Naive thymus-derived CD8-positive, alpha-beta T cell (primary cell): ENCODE measurements around the gene MED16. TPM values are rescaled to one million over a fixed set of nuclear protein-coding genes. Genes with fewer than 3 reads are reported as not detected.
A peak's percentile ranks its signal among the peaks of the same experiment; 100 is the strongest.
"Not testable (repeated sequence)": the region's sequence is repeated elsewhere in the genome, so short reads cannot be mapped to it uniquely, and the experiment has no call there.

ENCODE experiments used
- ATAC-seq, 2 donors: fragments of 150-1000 bp; cut with Tn5 transposase in 1 of 2; sonication (Bioruptor Pico), chemical (Tn5 transposase) in 1 of 2; 1 replicate in 1 of 2; 2 replicates in 1 of 2; pipeline ENCODE4 v1.10.0; 2021; ENCODE audit warnings: mild to moderate bottlenecking in 2 of 2, moderate library complexity in 2 of 2
- POLR2A ChIA-PET: fragments of 350-600 bp; sonication (Branson Sonifier 250); formaldehyde crosslinking; loops from one replicate; lab custom pipeline; 2021; ENCODE audit warnings: antibody characterized with exemption; lab: Charles Lee
- DNase-seq, 10 donors: peaks; one replicate each; pipeline versions ENCODE4 v3.0.0 to v3.0.0-alpha.2; 2020 to 2022
- H3K27ac Mint-ChIP-seq, 10 donors: one replicate each; pipeline ENCODE4 v1.8.0; 2020 to 2022; ENCODE audit warnings: mild to moderate bottlenecking in 10 of 10, mixed read lengths in 10 of 10, moderate library complexity in 4 of 10, inconsistent platforms in 1 of 10
- H3K27me3 Mint-ChIP-seq, 5 donors: one replicate each; pipeline ENCODE4 v1.8.0; 2021 to 2022; ENCODE audit warnings: mixed read lengths in 5 of 5
- H3K36me3 Mint-ChIP-seq, 3 donors: one replicate each; pipeline ENCODE4 v1.8.0; 2020 to 2022; ENCODE audit warnings: mixed read lengths in 3 of 3, mild to moderate bottlenecking in 2 of 3, inconsistent platforms in 1 of 3
- H3K4me1 Mint-ChIP-seq, 4 donors: one replicate each; pipeline ENCODE4 v1.8.0; 2021 to 2022; ENCODE audit warnings: mixed read lengths in 4 of 4
- H3K4me3 Mint-ChIP-seq, 10 donors: one replicate each; pipeline ENCODE4 v1.8.0; 2020 to 2022; ENCODE audit warnings: mild to moderate bottlenecking in 10 of 10, mixed read lengths in 10 of 10, moderate library complexity in 6 of 10, inconsistent platforms in 1 of 10
- H3K9me3 Mint-ChIP-seq, 9 donors: one replicate each; pipeline ENCODE4 v1.8.0; 2020 to 2022; ENCODE audit warnings: mixed read lengths in 9 of 9, mild to moderate bottlenecking in 3 of 9, inconsistent platforms in 1 of 9, moderate library complexity in 1 of 9
- polyA plus RNA-seq, 3 donors: library from polyadenylated mRNA; unstranded; fragments of 300-500 nt; fragmentation: Illumina TruSeq; gene quantifications; one replicate each; pipeline ENCODE4 v1.2.3, GENCODE V29; 2021
- total RNA-seq, 8 experiments: library from RNA in 2 of 8; stranded (reverse) in 2 of 8; gene quantifications; one replicate each; pipeline ENCODE4 v1.2.3 and lab custom pipeline; 2021 to 2026

The MED16 gene
- total and polyA plus RNA-seq, 5 experiments from 2014 or later, result 54.3 to 117 (median 68.8) TPM

DNA sequence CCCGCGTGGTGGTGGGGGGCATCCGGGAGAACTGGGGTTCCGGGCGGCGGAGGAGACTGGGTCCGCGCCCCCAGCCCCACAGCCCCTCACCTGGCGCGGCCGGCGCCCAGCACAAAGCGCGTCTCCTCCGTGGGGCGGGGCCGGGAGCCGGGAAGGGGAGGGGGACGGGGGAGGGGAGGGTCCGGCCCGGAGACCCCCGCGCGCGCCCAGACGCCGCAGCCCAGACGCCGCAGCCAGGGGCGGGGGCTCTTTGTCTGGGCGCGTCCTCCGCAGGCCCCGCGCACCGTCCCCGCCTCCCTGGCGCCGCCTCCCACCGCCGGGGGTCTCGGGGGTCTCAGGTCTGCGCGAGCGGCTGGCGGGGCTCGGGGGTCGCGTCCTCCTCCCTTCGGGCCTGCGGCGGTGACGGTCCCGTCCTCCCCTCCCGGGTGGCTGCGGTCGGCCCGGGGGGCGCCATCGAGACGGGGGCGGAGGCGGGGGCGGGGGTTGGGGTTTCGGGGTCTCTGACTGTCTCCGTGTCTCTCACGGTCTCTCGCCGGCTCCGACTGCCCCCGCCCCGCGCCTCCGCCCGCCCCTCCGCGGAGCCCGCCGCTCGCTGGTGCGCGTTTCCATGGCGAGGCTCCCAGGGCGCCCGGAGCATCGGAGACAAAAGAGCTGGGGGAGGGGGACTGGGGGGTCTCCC, 71.0 kb downstream of the MED16 start, which contains the start of gene PLPPR3:
PLPPR3 (minus strand) TSS at position 131 of the 679 bp plus-strand sequence. CDS start 396 bp downstream, outside the sequence.
- Mint-ChIP-seq H3K36me3 (no peaks in the 10 kb centered on the region), H3K4me1 (peaks cover 0 to 5% (median under 1%) of the 10 kb centered on the region in 4 donors), H3K27ac (peak within 1 kb of the TSS in 1 of 10 donors; percentile 40), H3K4me3 (peak within 1 kb of the TSS in 8 of 10 donors; percentile 15 to 74 (median 50)), H3K27me3 (peaks cover 3 to 21% (median 8%) of the 10 kb centered on the region in 5 donors), H3K9me3 (no peaks in the 10 kb centered on the region)
- POLR2A ChIA-PET, result interaction anchor here (0.5 to 0.6 kb wide), 2 partner anchors 30 to 129 kb away, joined by 3 to 5 read pairs; no protein-coding TSS in a partner anchor
- ATAC-seq (peak; percentile 42 to 44), DNase-seq (no peak)

GRCh38 chr19:821231-821824, 71.7 kb downstream of the MED16 start:
- Mint-ChIP-seq H3K36me3 (peaks cover 0 to 3% (median 0%) of the 10 kb centered on the region in 3 donors), H3K27me3 (peaks cover 3 to 21% (median 8%) of the 10 kb centered on the region in 5 donors), H3K4me1 (peaks cover 0 to 5% (median 3%) of the 10 kb centered on the region in 4 donors), H3K27ac (no peak overlapping the region), H3K9me3 (no peaks in the 10 kb centered on the region), H3K4me3 (peak overlapping the region in 4 of 10 donors; percentile 56 to 74 (median 68))
- ATAC-seq, result peak; percentile 8 to 17
- POLR2A ChIA-PET, result interaction anchor here (0.5 to 1.1 kb wide), 3 partner anchors 19 to 315 kb away, joined by 3 to 5 read pairs (median 3); no protein-coding TSS in a partner anchor
- DNase-seq, result no peak

DNA sequence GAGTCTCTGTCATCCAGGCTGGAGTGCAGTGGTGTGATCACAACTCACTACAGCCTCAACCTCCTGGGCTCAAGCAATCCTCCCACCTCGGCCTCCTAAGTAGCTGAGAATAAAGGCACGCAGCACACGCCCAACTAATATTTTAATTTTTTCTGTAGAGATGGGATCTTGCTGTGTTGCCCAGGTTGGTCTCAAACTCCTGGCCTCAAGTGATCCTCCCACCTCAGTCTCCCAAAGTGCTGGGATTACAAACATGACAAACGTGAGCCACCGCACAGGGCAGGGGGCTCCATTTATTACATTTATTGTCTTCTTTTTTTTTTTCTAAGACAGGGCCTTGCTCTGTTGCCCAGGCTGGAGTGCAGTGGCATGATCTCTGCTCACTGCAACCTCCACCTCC, 72.8 kb downstream of the MED16 start:
- H3K4me1 Mint-ChIP-seq, H3K36me3 Mint-ChIP-seq, ATAC-seq, DNase-seq, H3K9me3 Mint-ChIP-seq: not testable (repeated sequence)
- Mint-ChIP-seq H3K27ac (peak overlapping the region in 1 of 10 donors; percentile 40), H3K4me3 (peak overlapping the region in 1 of 10 donors; percentile 10), H3K27me3 (peaks cover 3 to 17% (median 8%) of the 10 kb centered on the region in 5 donors)
- POLR2A ChIA-PET, result interaction anchor here (0.6 to 1.1 kb wide), 2 partner anchors 17 to 366 kb away, joined by 3 to 4 read pairs; no protein-coding TSS in a partner anchor

Other genes starting within 250 kb of the MED16 start
- gene RNF126, start 230.0 kb downstream of the MED16 start, total RNA-seq, result 100 to 1,000 TPM; 122 to 125 TPM
- gene RNF126, start 230.0 kb downstream of the MED16 start, polyA plus RNA-seq, result 10 to 100 TPM; 56.2 to 70.7 (median 61.0) TPM
- gene FSTL3, start 216.8 kb downstream of the MED16 start, total RNA-seq, result 1 to 10 TPM; 3.0 to 4.2 TPM
- gene FSTL3, start 216.8 kb downstream of the MED16 start, polyA plus RNA-seq, result 1 to 10 TPM; 2.4 to 3.2 (median 2.8) TPM
- gene PRSS57, start 197.7 kb downstream of the MED16 start, total RNA-seq, result not detected
- 1 to 10 TPM in 1 of 3 donors, not detected in 2; 1.2 TPM for gene PRSS57, start 197.7 kb downstream of the MED16 start, polyA plus RNA-seq
- not detected for gene PALM, start 184.3 kb downstream of the MED16 start, total RNA-seq
- not detected for gene PALM, start 184.3 kb downstream of the MED16 start, polyA plus RNA-seq
- gene MISP, start 142.1 kb downstream of the MED16 start, total RNA-seq, result not detected
- not detected for gene MISP, start 142.1 kb downstream of the MED16 start, polyA plus RNA-seq
- gene PTBP1, start 95.7 kb downstream of the MED16 start, total RNA-seq, result 100 to 1,000 TPM; 321 to 323 TPM
- gene PTBP1, start 95.7 kb downstream of the MED16 start, polyA plus RNA-seq, result 100 to 1,000 TPM; 110 to 190 (median 110) TPM
- not detected for gene PLPPR3, start 71.2 kb downstream of the MED16 start, total RNA-seq
- gene PLPPR3, start 71.2 kb downstream of the MED16 start, polyA plus RNA-seq, result not detected
- gene AZU1, start 65.3 kb downstream of the MED16 start, total RNA-seq, result under 1 TPM; 0.21 to 0.36 TPM
- gene AZU1, start 65.3 kb downstream of the MED16 start, polyA plus RNA-seq, result not detected
- gene PRTN3, start 52.2 kb downstream of the MED16 start, total RNA-seq, result not detected
- not detected for gene PRTN3, start 52.2 kb downstream of the MED16 start, polyA plus RNA-seq
- not detected for gene ELANE, start 40.9 kb downstream of the MED16 start, total RNA-seq
- gene ELANE, start 40.9 kb downstream of the MED16 start, polyA plus RNA-seq, result not detected
- 1 to 10 TPM; 2.4 to 3.9 TPM for gene CFD, start 33.5 kb downstream of the MED16 start, total RNA-seq
- 1 to 10 TPM; 3.6 to 10.0 (median 4.3) TPM for gene CFD, start 33.5 kb downstream of the MED16 start, polyA plus RNA-seq
- not detected for gene RNU6-9, start 297 bp upstream of the MED16 start, total RNA-seq
- not detected for gene RNU6-9, start 297 bp upstream of the MED16 start, polyA plus RNA-seq
- 100 to 1,000 TPM; 179 to 184 TPM for gene R3HDM4, start 20.0 kb upstream of the MED16 start, total RNA-seq
- gene R3HDM4, start 20.0 kb upstream of the MED16 start, polyA plus RNA-seq, result 100 to 1,000 TPM; 137 to 238 (median 182) TPM
- 1 to 10 TPM; 1.4 to 2.6 TPM for gene KISS1R, start 24.1 kb upstream of the MED16 start, total RNA-seq
- gene KISS1R, start 24.1 kb upstream of the MED16 start, polyA plus RNA-seq, result under 1 TPM; 0.18 to 0.58 (median 0.52) TPM
- 1 to 10 TPM; 3.5 to 5.0 TPM for gene ARID3A, start 32.8 kb upstream of the MED16 start, total RNA-seq
- gene ARID3A, start 32.8 kb upstream of the MED16 start, polyA plus RNA-seq, result under 1 TPM; 0.09 to 0.58 (median 0.16) TPM
- gene WDR18, start 91.2 kb upstream of the MED16 start, total RNA-seq, result 10 to 100 TPM; 50.6 to 54.1 TPM
- 10 to 100 TPM; 51.2 to 72.7 (median 64.1) TPM for gene WDR18, start 91.2 kb upstream of the MED16 start, polyA plus RNA-seq
- gene GRIN3B, start 107.2 kb upstream of the MED16 start, total RNA-seq, result not detected
- gene GRIN3B, start 107.2 kb upstream of the MED16 start, polyA plus RNA-seq, result not detected
- gene TMEM259, start 127.9 kb upstream of the MED16 start, total RNA-seq, result 100 to 1,000 TPM; 331 to 365 TPM
- gene TMEM259, start 127.9 kb upstream of the MED16 start, polyA plus RNA-seq, result 10 to 100 TPM; 37.9 to 77.0 (median 52.0) TPM
- gene RNU6-2, start 128.3 kb upstream of the MED16 start, total RNA-seq, result not detected
- not detected for gene RNU6-2, start 128.3 kb upstream of the MED16 start, polyA plus RNA-seq
- 100 to 1,000 TPM; 211 to 216 TPM for gene CNN2, start 133.4 kb upstream of the MED16 start, total RNA-seq
- gene CNN2, start 133.4 kb upstream of the MED16 start, polyA plus RNA-seq, result 100 to 1,000 TPM; 498 to 693 (median 515) TPM
- gene ABCA7, start 146.9 kb upstream of the MED16 start, total RNA-seq, result 100 to 1,000 TPM; 221 to 232 TPM
- 10 to 100 TPM in 1 of 3 donors, 1 to 10 TPM in 2; 4.2 to 14.4 (median 8.7) TPM for gene ABCA7, start 146.9 kb upstream of the MED16 start, polyA plus RNA-seq
- gene ARHGAP45, start 174.0 kb upstream of the MED16 start, total RNA-seq, result 1,000 to 10,000 TPM; 1,025 to 1,060 TPM
- gene ARHGAP45, start 174.0 kb upstream of the MED16 start, polyA plus RNA-seq, result 100 to 1,000 TPM; 261 to 681 (median 358) TPM
- gene POLR2E, start 202.2 kb upstream of the MED16 start, total RNA-seq, result 10 to 100 TPM; 88.0 to 95.3 TPM
- 100 to 1,000 TPM; 159 to 233 (median 187) TPM for gene POLR2E, start 202.2 kb upstream of the MED16 start, polyA plus RNA-seq
- gene GPX4, start 210.8 kb upstream of the MED16 start, total RNA-seq, result 100 to 1,000 TPM; 207 to 225 TPM
- gene GPX4, start 210.8 kb upstream of the MED16 start, polyA plus RNA-seq, result 100 to 1,000 TPM; 370 to 465 (median 405) TPM